K562 treated with DMSO at 1 percent for 24 hours (cell line): ENCODE measurements around the gene MAP1LC3A. TPM values are rescaled to one million over a fixed set of nuclear protein-coding genes. Genes with fewer than 3 reads are reported as not detected.

Source experiments
- total RNA-seq: library from RNA; unstranded; fragments of 300-600 nt; gene quantifications from 2 replicates; pipeline ENCODE4 v1.2.3, GENCODE V29; 2022; ENCODE audit warnings: low read depth; ENCODE audit not compliant: insufficient read depth

Gene MAP1LC3A
- total RNA-seq, result 0.19 TPM in 1 of 2 replicates, not detected in the other

DNA sequence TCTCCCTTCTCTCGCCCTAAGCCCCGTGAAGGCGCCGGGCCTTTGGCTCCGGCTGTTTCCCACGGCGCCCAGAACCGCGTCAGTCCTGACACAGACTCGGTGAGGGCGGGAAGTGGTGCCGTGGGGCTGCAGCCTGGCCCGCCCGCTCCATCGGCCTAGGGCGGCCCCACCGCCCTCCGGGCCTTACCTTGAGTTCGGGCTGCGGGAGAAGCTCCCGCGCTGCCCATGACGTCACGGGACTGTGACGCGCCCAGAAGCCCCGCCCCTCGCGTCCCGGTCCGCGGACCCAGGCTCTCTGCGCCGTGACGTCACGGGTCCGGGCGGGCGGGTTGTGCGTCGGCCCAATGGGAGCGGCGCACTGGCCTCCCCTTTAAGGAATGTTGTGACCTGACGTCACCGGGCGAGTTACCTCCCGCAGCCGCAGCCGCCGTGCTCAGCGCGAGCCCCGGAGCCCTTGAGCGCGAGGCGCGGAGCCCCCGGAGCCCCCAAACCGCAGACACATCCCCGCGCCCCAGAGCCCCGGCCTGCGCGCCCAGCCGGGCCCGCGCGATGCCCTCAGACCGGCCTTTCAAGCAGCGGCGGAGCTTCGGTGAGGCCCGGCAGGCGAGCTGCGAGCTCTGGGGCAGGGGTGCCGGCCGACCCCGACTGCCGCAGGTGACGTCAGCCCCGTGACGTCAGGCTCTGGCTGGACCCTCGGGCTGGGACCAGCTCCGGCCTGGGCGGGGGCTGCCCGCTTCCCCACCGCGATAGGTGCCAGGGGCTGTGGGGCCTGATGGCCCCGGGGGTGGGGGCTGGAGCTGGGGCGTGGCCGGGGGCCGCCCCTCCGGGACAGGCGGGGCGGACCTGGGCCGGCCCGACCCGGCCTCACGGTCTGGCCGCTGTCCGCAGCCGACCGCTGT is at the start of gene MAP1LC3A:
MAP1LC3A (plus strand) TSS at position 399 of the 899 bp plus-strand sequence; CDS start at position 550, 151 bp downstream.

DNA sequence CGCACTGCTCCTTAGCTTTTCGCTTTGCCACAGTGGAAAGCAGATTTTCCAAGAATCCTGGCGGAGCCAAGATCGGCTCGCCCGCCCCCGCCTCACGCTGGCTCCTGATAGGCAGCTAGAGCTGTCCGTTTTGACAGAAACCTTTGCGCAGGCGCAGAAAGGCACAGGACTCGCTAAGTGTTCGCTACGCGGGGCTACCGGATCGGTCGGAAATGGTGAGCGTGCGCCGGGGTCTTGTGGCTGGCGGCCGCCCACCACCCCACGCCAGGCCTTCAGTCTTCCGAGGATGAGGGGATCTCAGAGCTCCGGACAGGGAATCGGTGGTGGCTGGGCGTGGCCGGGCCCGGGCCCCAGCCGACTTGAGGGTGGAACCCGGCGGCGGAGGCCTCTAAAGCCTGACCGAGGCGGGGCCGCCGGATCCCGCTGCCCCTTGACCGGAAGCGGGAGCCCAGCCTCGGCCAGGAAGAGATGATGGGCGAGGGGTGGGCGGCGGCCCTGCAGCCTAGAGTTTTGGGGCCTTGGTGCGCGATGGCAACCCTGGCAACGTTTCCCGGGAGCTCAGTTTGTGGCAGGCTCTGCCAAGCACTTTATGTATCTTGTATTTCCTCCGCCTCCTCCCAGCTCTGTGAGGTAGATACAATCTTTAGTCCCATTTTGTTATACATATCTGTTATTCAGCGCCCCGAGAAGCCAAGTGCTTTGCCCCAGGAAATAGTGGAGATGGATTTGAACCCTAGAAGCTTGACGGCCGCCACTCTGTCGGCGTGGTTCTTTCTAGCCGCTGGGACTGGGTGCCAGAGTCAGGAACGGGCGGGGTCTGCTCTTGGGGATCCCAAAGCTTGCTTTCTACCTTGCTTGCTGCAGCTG is 42.0 kb upstream of the MAP1LC3A start, which contains the start of gene DYNLRB1:
DYNLRB1 (plus strand) TSS at position 176 of the 867 bp plus-strand sequence; CDS start at position 213, 37 bp downstream.

Other genes starting within 250 kb of the MAP1LC3A start
- gene ITCH, start 195.4 kb upstream of the MAP1LC3A start, total RNA-seq, result 17.7 and 20.6 TPM in 2 replicates
- gene DYNLRB1, start 42.3 kb upstream of the MAP1LC3A start, total RNA-seq, result 386 and 421 TPM in 2 replicates
- 15.0 and 18.6 TPM in 2 replicates for gene PIGU, start 118.4 kb downstream of the MAP1LC3A start, total RNA-seq
- 18.8 and 21.3 TPM in 2 replicates for gene TP53INP2, start 145.6 kb downstream of the MAP1LC3A start, total RNA-seq